Naive thymus-derived CD8-positive, alpha-beta T cell (primary cell): ENCODE results near the gene INIP. TPM values are rescaled to one million over a fixed set of nuclear protein-coding genes. Genes with fewer than 3 reads are reported as not detected.

Source experiments
- ATAC-seq, 2 donors: fragments of 150-1000 bp; cut with Tn5 transposase in 1 of 2; sonication (Bioruptor Pico), chemical (Tn5 transposase) in 1 of 2; 1 replicate in 1 of 2; 2 replicates in 1 of 2; pipeline ENCODE4 v1.10.0; 2021; ENCODE audit warnings: mild to moderate bottlenecking in 2 of 2, moderate library complexity in 2 of 2
- POLR2A ChIA-PET: fragments of 350-600 bp; sonication (Branson Sonifier 250); formaldehyde crosslinking; loops from one replicate; lab custom pipeline; 2021; ENCODE audit warnings: antibody characterized with exemption; lab: Charles Lee
- DNase-seq, 10 donors: peaks; one replicate each; pipeline versions ENCODE4 v3.0.0 to v3.0.0-alpha.2; 2020 to 2022
- H3K27ac Mint-ChIP-seq, 10 donors: one replicate each; pipeline ENCODE4 v1.8.0; 2020 to 2022; ENCODE audit warnings: mild to moderate bottlenecking in 10 of 10, mixed read lengths in 10 of 10, moderate library complexity in 4 of 10, inconsistent platforms in 1 of 10
- H3K27me3 Mint-ChIP-seq, 5 donors: one replicate each; pipeline ENCODE4 v1.8.0; 2021 to 2022; ENCODE audit warnings: mixed read lengths in 5 of 5
- H3K36me3 Mint-ChIP-seq, 3 donors: one replicate each; pipeline ENCODE4 v1.8.0; 2020 to 2022; ENCODE audit warnings: mixed read lengths in 3 of 3, mild to moderate bottlenecking in 2 of 3, inconsistent platforms in 1 of 3
- H3K4me1 Mint-ChIP-seq, 4 donors: one replicate each; pipeline ENCODE4 v1.8.0; 2021 to 2022; ENCODE audit warnings: mixed read lengths in 4 of 4
- H3K4me3 Mint-ChIP-seq, 10 donors: one replicate each; pipeline ENCODE4 v1.8.0; 2020 to 2022; ENCODE audit warnings: mild to moderate bottlenecking in 10 of 10, mixed read lengths in 10 of 10, moderate library complexity in 6 of 10, inconsistent platforms in 1 of 10
- H3K9me3 Mint-ChIP-seq, 9 donors: one replicate each; pipeline ENCODE4 v1.8.0; 2020 to 2022; ENCODE audit warnings: mixed read lengths in 9 of 9, mild to moderate bottlenecking in 3 of 9, inconsistent platforms in 1 of 9, moderate library complexity in 1 of 9
- polyA plus RNA-seq, 3 donors: library from polyadenylated mRNA; unstranded; fragments of 300-500 nt; fragmentation: Illumina TruSeq; gene quantifications; one replicate each; pipeline ENCODE4 v1.2.3, GENCODE V29; 2021
- total RNA-seq, 8 experiments: library from RNA in 2 of 8; stranded (reverse) in 2 of 8; gene quantifications; one replicate each; pipeline ENCODE4 v1.2.3 and lab custom pipeline; 2021 to 2026

The INIP gene, protein sequence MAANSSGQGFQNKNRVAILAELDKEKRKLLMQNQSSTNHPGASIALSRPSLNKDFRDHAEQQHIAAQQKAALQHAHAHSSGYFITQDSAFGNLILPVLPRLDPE
- total RNA-seq, result 10 to 100 TPM; 25.8 to 26.0 TPM
- 10 to 100 TPM; 26.6 to 38.9 (median 38.5) TPM for polyA plus RNA-seq
- 14.3 to 68.1 (median 47.0) reads per million in 6 experiments for total RNA-seq (lab: John Stamatoyannopoulos, UW)

DNA sequence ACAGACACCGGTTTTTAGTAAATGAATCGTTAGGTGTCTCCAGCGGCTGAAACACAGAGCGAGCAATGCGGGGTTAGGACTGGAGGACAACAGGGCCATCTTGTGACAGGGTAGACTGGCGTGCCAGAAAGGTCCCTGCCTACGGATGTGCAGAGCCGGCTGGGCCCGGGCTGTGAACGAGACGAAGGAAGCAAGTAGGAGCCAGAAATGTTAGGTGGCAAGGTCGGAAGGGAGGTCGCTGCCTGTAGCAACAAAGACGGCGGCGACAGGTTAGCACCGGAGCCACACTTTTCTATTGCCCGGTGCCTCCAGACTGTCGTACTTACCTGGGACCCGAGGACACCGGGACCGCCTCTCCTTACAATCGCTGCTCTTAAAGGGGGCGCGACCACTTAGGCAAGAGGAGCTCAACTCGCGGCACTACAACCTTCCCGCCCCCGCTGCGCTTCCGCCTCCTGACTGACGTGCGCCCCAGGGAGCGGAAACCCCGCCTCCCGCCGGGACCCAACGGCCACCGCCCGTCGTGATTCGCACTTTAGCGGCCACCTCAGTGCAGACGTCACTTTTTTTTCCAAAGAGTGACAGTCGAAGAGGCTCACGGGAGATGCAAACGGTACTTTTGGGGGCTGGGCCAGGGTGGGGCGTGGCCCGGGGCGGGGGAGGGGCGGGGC lies at the start of gene INIP:
Gene INIP, minus strand, starts transcription at position 457 of the 671 bp plus-strand sequence. CDS start 1,632 bp downstream, outside the sequence.
- DNase-seq (peak; percentile 92 to 99 (median 98)), ATAC-seq (peak; percentile 88 to 89)
- peak within 1 kb of the TSS; percentile 95 to 99 (median 98) for H3K27ac Mint-ChIP-seq
- H3K4me1 Mint-ChIP-seq, result peaks cover 5 to 30% (median 19%) of the 10 kb centered on the region in 4 donors
- H3K9me3 Mint-ChIP-seq, result no peaks in the 10 kb centered on the region
- H3K36me3 Mint-ChIP-seq, result peaks cover 0 to 12% (median under 1%) of the 10 kb centered on the region in 3 donors
- peak within 1 kb of the TSS; percentile 90 to 100 (median 96) for H3K4me3 Mint-ChIP-seq
- POLR2A ChIA-PET, result interaction anchor here (0.6 to 3.2 kb wide), 11 partner anchors 10 to 692 kb away, joined by 3 to 19 read pairs (median 5); partner anchors contain the start of genes C9orf43, HSDL2, KIAA1958 and POLE3
- H3K27me3 Mint-ChIP-seq, result no peaks in the 10 kb centered on the region

DNA sequence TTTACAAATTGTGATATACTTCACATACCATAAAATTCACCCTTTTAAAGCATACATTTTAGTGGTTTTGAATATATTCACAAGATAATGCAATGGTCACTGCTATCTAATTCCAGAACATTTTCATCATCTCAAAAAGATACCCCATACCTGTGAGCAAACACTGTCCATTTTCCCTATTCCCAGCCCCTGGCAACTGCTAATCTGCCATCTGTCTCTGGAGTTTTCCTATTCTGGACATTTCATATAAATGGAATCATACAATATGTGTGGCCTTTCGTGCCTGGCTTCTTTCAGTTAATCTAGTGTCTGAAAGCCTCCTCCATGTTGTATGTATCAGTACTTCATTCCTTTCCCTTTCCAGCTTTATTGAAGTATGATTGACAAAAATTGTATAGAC lies 47.4 kb upstream of the INIP start:
- POLR2A ChIA-PET, result interaction anchor here (0.6 kb wide), 1 partner anchor 18 kb away, joined by 5 read pairs; no protein-coding TSS in a partner anchor

GRCh38 chr9:112764837-112765236 lies 46.9 kb upstream of the INIP start:
- Mint-ChIP-seq H3K27me3 (no peaks in the 10 kb centered on the region), H3K27ac (peak overlapping the region in 1 of 10 donors; percentile 63), H3K4me3 (no peak overlapping the region), H3K36me3 (peaks cover 8 to 12% (median 12%) of the 10 kb centered on the region in 3 donors), H3K4me1 (peaks cover 28 to 56% (median 42%) of the 10 kb centered on the region in 4 donors), H3K9me3 (peaks cover 0 to 8% (median 6%) of the 10 kb centered on the region in 9 donors)
- no peak for DNase-seq
- POLR2A ChIA-PET, result no interaction called here
- ATAC-seq, result no peak

More for the DNA sequence above, 47.4 kb upstream of the INIP start:
- Mint-ChIP-seq H3K9me3 (peaks cover 0 to 8% (median 6%) of the 10 kb centered on the region in 9 donors), H3K4me3 (no peak overlapping the region), H3K27me3 (no peaks in the 10 kb centered on the region), H3K27ac (peak overlapping the region in 1 of 10 donors; percentile 63), H3K4me1 (peaks cover 25 to 53% (median 38%) of the 10 kb centered on the region in 4 donors), H3K36me3 (peaks cover 8 to 12% (median 12%) of the 10 kb centered on the region in 3 donors)
- no peak for DNase-seq
- no peak for ATAC-seq

DNA sequence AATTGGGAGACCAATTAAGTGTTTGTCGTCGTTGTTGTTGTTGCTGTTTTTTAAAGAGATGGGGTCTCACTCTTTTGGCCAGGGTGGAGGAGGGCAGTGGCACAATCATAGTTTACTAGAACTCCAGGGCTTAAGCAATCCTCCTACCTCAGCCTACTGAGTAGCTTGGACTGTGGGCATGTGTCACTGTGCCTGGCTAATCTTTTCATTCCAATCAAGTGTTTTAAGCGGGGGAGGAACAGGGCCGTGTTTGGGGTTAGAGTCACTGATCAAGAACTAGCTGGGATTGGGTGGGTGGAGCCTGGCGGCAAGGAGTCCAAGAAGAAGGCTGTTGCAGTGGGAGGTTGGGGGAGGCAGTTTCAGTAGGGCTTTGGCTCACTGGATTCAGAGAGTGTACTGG lies 46.4 kb upstream of the INIP start:
- H3K27ac Mint-ChIP-seq, result peak overlapping the region in 1 of 10 donors; percentile 51
- POLR2A ChIA-PET, result no interaction called here

DNA sequence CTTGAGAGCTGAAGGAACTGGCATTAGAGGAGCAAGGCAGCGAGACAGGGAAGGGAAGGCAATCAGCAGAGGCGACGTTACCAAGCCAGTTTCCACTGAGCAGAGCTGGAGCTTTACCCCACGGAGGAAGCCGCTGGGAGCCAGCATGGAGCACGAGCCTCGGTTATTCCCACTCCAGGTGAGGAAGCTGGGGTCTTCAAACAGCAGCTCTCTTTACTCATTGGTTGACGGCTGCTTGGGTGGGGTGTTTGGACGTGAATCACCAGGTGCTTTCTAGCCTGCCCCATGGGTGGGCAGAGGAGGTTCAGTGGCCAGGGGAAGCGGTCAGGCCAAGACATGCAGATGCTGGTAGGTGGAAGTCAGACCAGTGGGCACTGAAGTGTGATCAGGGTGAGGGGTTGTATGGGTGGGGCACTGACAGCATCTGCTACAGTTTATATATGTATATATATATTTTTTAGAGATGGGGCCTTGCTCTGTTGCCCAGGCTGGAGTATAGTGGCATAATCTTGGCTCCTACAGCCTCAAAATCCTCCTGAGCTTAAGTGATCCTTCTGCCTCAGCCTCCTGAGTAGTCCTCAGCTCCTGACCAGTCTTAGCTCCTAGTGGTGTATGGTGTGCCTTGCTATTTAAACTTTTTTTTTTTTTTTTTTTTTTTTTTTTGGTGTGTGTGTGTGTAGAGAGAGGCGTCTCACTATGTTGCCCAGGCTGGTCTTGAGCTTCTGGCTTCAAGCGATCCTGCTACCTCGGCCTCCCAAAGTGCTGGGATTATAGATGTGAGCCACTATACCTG lies 45.0 kb upstream of the INIP start:
- Mint-ChIP-seq H3K27ac (peak overlapping the region in 2 of 10 donors; percentile 52 to 73), H3K4me1 (peaks cover 27 to 66% (median 49%) of the 10 kb centered on the region in 4 donors), H3K27me3 (no peaks in the 10 kb centered on the region), H3K9me3 (peaks cover 0 to 8% (median 6%) of the 10 kb centered on the region in 9 donors), H3K36me3 (peaks cover 2 to 12% (median 7%) of the 10 kb centered on the region in 3 donors), H3K4me3 (no peak overlapping the region)
- no peak for DNase-seq
- POLR2A ChIA-PET, result interaction anchor here (0.6 kb wide), 1 partner anchor 1166 kb away, joined by 4 read pairs; no protein-coding TSS in a partner anchor
- no peak for ATAC-seq

More for the DNA sequence above, 46.4 kb upstream of the INIP start:
- Mint-ChIP-seq H3K27me3 (no peaks in the 10 kb centered on the region), H3K4me3 (no peak overlapping the region), H3K4me1 (peaks cover 26 to 55% (median 41%) of the 10 kb centered on the region in 4 donors), H3K36me3 (peaks cover 6 to 12% (median 12%) of the 10 kb centered on the region in 3 donors), H3K9me3 (peaks cover 0 to 8% (median 6%) of the 10 kb centered on the region in 9 donors)
- ATAC-seq (no peak), DNase-seq (no peak)

DNA sequence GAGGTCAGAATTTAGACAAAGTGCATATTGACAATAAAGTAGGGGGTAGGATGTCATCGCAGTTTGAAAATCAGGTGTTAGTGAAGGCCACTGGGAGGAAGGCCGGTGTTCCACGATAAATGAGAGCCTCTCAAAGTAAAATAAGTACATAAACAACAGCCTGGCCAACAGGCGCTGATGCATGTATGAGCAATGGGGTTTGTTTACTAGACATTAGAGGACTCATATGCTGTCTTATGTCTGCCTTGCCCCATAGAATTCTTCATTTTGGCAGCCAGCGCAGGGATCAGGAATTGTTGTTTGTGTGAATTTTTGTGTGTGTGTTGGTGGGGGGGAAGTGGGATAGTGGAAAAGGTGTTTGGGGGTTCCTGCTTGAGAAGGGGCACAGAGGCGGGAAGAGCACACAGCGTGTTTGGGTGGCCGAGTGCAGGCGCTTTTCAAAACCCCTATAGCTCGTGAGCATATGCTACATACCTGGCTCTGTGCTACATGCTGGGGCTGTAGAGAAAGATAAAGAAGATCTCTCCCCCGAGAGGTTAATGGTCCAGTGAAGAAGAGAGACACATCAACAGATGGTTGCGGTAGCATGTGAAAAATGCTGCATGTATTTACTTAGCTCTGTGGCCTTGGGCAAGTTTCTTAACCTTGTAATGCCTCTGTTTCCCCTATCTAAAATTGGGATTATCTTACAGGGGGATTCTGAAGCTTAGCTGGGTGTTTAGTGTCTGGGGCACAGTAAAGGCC lies 44.2 kb upstream of the INIP start:
- POLR2A ChIA-PET, result no interaction called here
- no peaks in the 10 kb centered on the region for H3K27me3 Mint-ChIP-seq
- H3K27ac Mint-ChIP-seq, result peak overlapping the region in 1 of 10 donors; percentile 73
- ATAC-seq (no peak), DNase-seq (no peak)
- H3K4me3 Mint-ChIP-seq, result no peak overlapping the region
- peaks cover 0 to 8% (median 5%) of the 10 kb centered on the region in 9 donors for H3K9me3 Mint-ChIP-seq
- H3K36me3 Mint-ChIP-seq, result peaks cover 2 to 12% (median 6%) of the 10 kb centered on the region in 3 donors
- peaks cover 34 to 75% (median 57%) of the 10 kb centered on the region in 4 donors for H3K4me1 Mint-ChIP-seq

DNA sequence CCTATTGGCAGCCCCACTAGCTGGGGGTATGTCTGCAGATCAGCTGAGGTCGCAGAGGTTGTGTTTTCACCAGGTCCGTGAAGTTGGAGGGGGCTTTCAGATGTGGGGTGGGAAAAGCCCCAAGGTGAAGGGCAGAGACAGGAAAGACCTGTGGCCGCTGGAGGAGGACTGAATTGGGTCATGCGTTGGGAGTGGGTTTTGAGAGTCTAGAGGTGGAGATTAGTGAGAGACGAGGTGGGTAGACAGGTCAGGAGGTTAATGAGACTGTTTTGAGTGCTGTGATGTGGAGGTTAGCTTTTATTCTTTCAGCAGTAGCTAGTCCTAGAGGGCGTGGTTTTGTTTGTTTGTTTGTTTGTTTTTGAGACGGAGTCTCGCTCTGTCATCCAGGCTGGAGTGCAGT lies 42.9 kb upstream of the INIP start:
- ATAC-seq (no peak), DNase-seq (no peak)
- POLR2A ChIA-PET, result interaction anchor here (1.5 kb wide), 1 partner anchor 9 kb away, joined by 5 read pairs; no protein-coding TSS in a partner anchor
- Mint-ChIP-seq H3K36me3 (peaks cover 0 to 2% (median 0%) of the 10 kb centered on the region in 3 donors), H3K9me3 (no peaks in the 10 kb centered on the region), H3K4me3 (no peak overlapping the region), H3K27me3 (no peaks in the 10 kb centered on the region), H3K27ac (peak overlapping the region in 5 of 10 donors; percentile 38 to 84 (median 50)), H3K4me1 (peaks cover 34 to 86% (median 63%) of the 10 kb centered on the region in 4 donors)

GRCh38 chr9:112757940-112758339 lies 40.0 kb upstream of the INIP start:
- Mint-ChIP-seq H3K27ac (peak overlapping the region in 3 of 10 donors; percentile 41 to 82 (median 53)), H3K4me1 (peaks cover 49 to 92% (median 78%) of the 10 kb centered on the region in 4 donors), H3K4me3 (no peak overlapping the region), H3K9me3 (no peaks in the 10 kb centered on the region), H3K27me3 (no peaks in the 10 kb centered on the region), H3K36me3 (no peaks in the 10 kb centered on the region)
- POLR2A ChIA-PET, result no interaction called here
- ATAC-seq (no peak), DNase-seq (no peak)

GRCh38 chr9:112757282-112757883 lies 39.5 kb upstream of the INIP start:
- Mint-ChIP-seq H3K4me1 (peaks cover 50 to 93% (median 83%) of the 10 kb centered on the region in 4 donors), H3K36me3 (no peaks in the 10 kb centered on the region), H3K27me3 (no peaks in the 10 kb centered on the region), H3K4me3 (peak overlapping the region in 2 of 10 donors; percentile 18 to 63), H3K9me3 (no peaks in the 10 kb centered on the region), H3K27ac (peak overlapping the region in 5 of 10 donors; percentile 4 to 82 (median 41))
- ATAC-seq (no peak), DNase-seq (no peak)
- POLR2A ChIA-PET, result no interaction called here

DNA sequence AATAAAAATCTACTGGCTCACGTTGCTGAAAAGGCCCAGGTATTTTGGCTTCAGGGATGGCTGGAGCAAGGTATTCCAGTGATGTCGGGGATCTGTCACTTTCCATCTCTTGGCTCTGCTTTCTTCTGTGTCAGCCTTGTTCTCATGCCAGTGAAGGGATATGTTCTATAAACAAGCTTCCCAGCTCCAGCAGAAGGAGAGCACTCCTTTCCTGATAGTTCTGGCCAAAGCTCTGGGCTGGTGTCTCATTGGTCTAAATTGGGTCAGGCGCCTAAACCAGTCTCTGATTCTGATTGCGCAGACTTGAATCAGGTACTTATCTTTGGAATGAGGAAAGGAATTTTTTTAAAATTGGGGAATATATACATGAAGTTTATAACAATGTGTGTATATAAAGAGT lies 37.8 kb upstream of the INIP start:
- ATAC-seq (no peak), DNase-seq (no peak)
- no peaks in the 10 kb centered on the region for H3K27me3 Mint-ChIP-seq
- H3K9me3 Mint-ChIP-seq, result no peaks in the 10 kb centered on the region
- H3K27ac Mint-ChIP-seq, result peak overlapping the region in 6 of 10 donors; percentile 26 to 90 (median 66)
- POLR2A ChIA-PET, result no interaction called here
- H3K36me3 Mint-ChIP-seq, result no peaks in the 10 kb centered on the region
- H3K4me1 Mint-ChIP-seq, result peaks cover 48 to 87% (median 81%) of the 10 kb centered on the region in 4 donors
- peak overlapping the region in 3 of 10 donors; percentile 0 to 70 (median 62) for H3K4me3 Mint-ChIP-seq

DNA sequence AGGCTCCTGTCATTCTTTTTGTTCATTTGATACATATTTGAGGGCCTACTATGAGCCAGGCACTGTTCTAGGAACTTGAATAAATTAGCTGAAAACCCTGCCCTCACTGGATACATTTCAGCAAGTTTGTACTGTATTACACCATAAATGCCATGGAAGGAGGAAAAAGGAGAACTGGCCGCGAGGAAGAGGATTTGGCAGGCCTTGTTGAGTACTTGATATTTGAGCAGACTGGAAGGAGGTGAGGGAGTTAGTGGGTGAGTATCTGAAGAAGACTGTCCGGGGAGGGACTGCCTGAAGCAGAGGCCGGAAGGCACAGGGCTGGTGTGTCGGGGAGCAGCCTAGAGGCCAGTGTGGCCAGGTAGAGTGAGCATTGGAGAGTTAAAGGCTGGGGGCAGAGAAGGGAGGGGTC lies 37.1 kb upstream of the INIP start:
- Mint-ChIP-seq H3K4me1 (peaks cover 46 to 85% (median 78%) of the 10 kb centered on the region in 4 donors), H3K27ac (peak overlapping the region; percentile 13 to 90 (median 70)), H3K9me3 (no peaks in the 10 kb centered on the region), H3K4me3 (peak overlapping the region; percentile 19 to 77 (median 62)), H3K36me3 (no peaks in the 10 kb centered on the region), H3K27me3 (no peaks in the 10 kb centered on the region)
- POLR2A ChIA-PET, result no interaction called here
- ATAC-seq (no peak), DNase-seq (no peak)
